ENCODE data around the gene COG2. TPM values are rescaled to one million over a fixed set of nuclear protein-coding genes. Genes with fewer than 3 reads are reported as not detected.

Gene COG2
- total RNA-seq, 2 donors from 2014 or later, result 22.9 to 31.0 TPM

DNA sequence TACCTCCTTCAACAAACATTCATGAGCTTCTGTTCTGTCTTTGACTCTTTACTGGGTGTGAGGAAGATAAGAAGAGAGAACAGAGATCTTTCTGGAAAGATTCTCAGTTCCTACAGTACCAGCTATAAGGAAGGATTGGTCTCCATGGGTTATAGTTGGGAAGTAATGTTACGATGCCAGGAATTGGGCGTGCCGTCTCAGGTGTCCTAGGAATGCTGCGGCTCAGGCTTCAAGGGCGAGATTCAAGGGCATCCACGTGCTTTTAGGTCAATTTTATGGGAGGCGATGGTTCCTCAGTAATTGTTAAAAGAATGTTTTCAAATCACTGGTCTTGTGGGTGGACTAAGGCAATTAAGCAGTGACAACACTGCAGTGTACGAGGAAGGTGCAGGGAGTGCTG lies 27.3 kb downstream of the COG2 start:
- no peak overlapping the region for H3K27ac ChIP-seq
- DNase-seq (ENCODE audit: low spot score), result no peak
- peaks cover 57% of the 10 kb centered on the region for H3K36me3 ChIP-seq
- ATAC-seq (ENCODE audit: insufficient number of reproducible peaks, low FRiP score, low read depth), result no peak
- no peaks in the 10 kb centered on the region for H3K27me3 ChIP-seq (replicated peaks; ENCODE audit: insufficient read depth)
- H3K4me3 ChIP-seq, result no peak overlapping the region
- H3K4me1 ChIP-seq (ENCODE audit: control insufficient read depth in 1 of 2, low read depth in 2 of 2), result no peaks in the 10 kb centered on the region
- no peaks in the 10 kb centered on the region for H3K9me3 ChIP-seq
- no peak for TF ChIP-seq CTCF (IDR thresholded peaks at IDR 0.05)

DNA sequence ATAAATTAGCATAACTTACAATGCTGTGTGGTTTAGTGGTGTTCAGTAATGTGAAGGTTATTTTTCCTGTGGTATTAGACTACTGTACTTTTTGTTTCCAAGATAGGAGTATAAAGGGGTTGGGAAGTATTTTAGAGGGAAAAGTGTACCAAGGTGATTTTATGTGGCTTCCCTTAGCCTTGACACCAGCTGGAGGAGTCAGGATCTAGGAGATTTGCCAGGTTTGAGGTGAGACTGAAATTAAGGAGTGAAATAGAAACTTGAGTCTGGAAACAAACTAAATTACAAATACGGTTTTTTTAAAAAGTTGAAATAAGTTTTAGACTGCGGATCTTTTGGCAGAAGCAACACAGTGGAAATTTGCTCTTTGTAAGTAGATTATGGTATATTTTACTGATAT lies 32.3 kb downstream of the COG2 start:
- no peak overlapping the region for H3K27ac ChIP-seq
- no peak overlapping the region for H3K4me3 ChIP-seq
- H3K9me3 ChIP-seq, result no peaks in the 10 kb centered on the region
- H3K27me3 ChIP-seq (replicated peaks; ENCODE audit: insufficient read depth), result no peaks in the 10 kb centered on the region
- TF ChIP-seq CTCF (IDR thresholded peaks at IDR 0.05), result no peak
- no peaks in the 10 kb centered on the region for H3K4me1 ChIP-seq (ENCODE audit: control insufficient read depth in 1 of 2, low read depth in 2 of 2)
- DNase-seq (ENCODE audit: low spot score) (no peak), ATAC-seq (ENCODE audit: insufficient number of reproducible peaks, low FRiP score, low read depth) (no peak)
- peaks cover 36% of the 10 kb centered on the region for H3K36me3 ChIP-seq

DNA sequence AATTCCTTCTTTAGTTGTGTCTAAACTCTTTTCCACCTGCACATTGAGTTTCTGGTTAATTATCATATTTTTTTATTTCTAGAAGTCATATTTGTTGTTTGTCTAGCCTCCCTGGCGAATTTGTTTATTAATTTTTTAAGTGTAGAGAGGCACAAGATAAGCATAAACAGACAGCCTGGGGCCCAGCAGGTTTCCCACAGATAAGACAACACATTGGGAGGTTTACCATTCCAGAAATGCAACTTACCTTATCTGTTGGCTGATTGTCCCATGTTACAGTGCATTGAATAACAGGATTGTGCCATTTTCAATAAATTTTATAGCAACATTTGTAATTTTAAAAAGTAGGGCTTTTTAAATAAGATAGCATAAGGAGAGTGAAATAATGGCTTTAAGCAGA lies 34.9 kb downstream of the COG2 start:
- H3K36me3 ChIP-seq, result peaks cover 16% of the 10 kb centered on the region

GRCh38 chr1:230679192-230679591 lies 36.9 kb downstream of the COG2 start:
- Histone ChIP-seq H3K27me3 (replicated peaks; ENCODE audit: insufficient read depth) (no peaks in the 10 kb centered on the region), H3K4me3 (no peak overlapping the region), H3K4me1 (ENCODE audit: control insufficient read depth in 1 of 2, low read depth in 2 of 2) (peaks cover 0 to 25% of the 10 kb centered on the region in 2 donors), H3K36me3 (peaks cover 10% of the 10 kb centered on the region), H3K27ac (no peak overlapping the region), H3K9me3 (no peaks in the 10 kb centered on the region)
- ATAC-seq (ENCODE audit: insufficient number of reproducible peaks, low FRiP score, low read depth) (no peak), DNase-seq (ENCODE audit: low spot score) (no peak)
- TF ChIP-seq CTCF (IDR thresholded peaks at IDR 0.05), result no peak

More for the DNA sequence above, 34.9 kb downstream of the COG2 start:
- Histone ChIP-seq H3K27ac (no peak overlapping the region), H3K9me3 (no peaks in the 10 kb centered on the region), H3K4me1 (ENCODE audit: control insufficient read depth in 1 of 2, low read depth in 2 of 2) (peaks cover 0 to 8% of the 10 kb centered on the region in 2 donors), H3K27me3 (replicated peaks; ENCODE audit: insufficient read depth) (no peaks in the 10 kb centered on the region), H3K4me3 (no peak overlapping the region)
- DNase-seq (ENCODE audit: low spot score) (no peak), ATAC-seq (ENCODE audit: insufficient number of reproducible peaks, low FRiP score, low read depth) (no peak)
- no peak for TF ChIP-seq CTCF (IDR thresholded peaks at IDR 0.05)

- no peak for DNase-seq (ENCODE audit: low spot score)
- Histone ChIP-seq H3K4me3 (no peak overlapping the region), H3K27me3 (replicated peaks; ENCODE audit: insufficient read depth) (no peaks in the 10 kb centered on the region)
These were observed 37.5 kb downstream of the COG2 start for GRCh38 chr1:230679825-230680224.

More at GRCh38 chr1:230679825-230680224, 37.5 kb downstream of the COG2 start:
- no peak overlapping the region for H3K27ac ChIP-seq
- peaks cover 15% of the 10 kb centered on the region for H3K36me3 ChIP-seq
- ATAC-seq (ENCODE audit: insufficient number of reproducible peaks, low FRiP score, low read depth), result no peak
- peaks cover 0 to 25% of the 10 kb centered on the region in 2 donors for H3K4me1 ChIP-seq (ENCODE audit: control insufficient read depth in 1 of 2, low read depth in 2 of 2)
- no peaks in the 10 kb centered on the region for H3K9me3 ChIP-seq
- no peak for TF ChIP-seq CTCF (IDR thresholded peaks at IDR 0.05)
